Ramos (cell line): ENCODE measurements around the gene ADAP2.
"Not testable (repeated sequence)": the region's sequence is repeated elsewhere in the genome, so short reads cannot be mapped to it uniquely, and the experiment has no call there.

Source experiments
- in situ Hi-C: fragments of 300-500 bp; cut with MboI; formaldehyde crosslinking; loops from one replicate; pipeline ENCODE4 v1.14.3; 2022; ENCODE audit warnings: low sequenced_read_pairs; ENCODE audit not compliant: unreplicated experiment

ADAP2 gene

DNA sequence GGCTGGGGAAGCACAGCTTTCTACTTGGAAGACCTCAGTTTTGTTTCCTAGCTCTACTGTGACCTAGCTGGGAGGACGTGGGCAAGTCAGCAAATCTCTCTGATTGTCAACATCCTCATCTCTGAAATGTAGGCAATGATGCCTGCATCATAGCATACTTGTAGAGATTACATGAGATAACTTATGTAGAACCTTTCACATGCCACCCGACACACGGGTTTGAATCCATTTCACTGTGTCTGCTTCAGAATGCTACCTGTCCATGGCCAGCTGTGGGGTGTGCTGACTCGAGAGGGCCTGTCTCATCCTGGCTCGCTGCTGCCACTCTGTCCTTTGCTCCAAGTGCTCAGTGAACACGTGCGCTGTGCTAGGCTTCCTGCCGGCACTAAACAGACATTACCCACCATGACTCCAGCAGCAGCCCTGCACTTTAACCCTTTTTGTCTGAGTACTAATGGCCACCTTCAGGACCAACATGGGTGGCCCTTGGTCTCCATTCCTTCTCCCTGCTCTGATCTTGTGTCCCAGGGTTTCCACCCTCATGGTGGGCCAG lies 7.4 kb downstream of the ADAP2 start:
- in situ Hi-C loops, result no loop called here

DNA sequence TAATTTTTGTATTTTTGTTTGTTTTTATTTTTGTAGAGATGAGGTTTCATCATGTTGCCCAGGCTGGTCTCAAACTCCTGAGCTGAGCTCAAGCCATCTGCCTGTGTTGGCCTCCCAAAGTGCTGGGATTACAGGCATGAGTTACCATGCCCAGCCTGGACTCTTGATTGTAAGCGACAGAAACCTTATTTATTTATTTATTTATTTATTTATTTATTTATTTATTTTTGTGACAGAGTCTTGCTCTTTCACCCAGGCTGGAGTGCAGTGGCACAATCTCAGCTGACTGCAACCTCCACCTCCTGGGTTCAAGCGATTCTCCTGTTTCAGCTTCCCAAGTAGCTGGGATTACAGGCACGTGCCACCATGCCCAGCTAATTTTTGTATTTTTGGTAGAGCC lies 8.1 kb downstream of the ADAP2 start:
- in situ Hi-C loops, result not testable (repeated sequence)

DNA sequence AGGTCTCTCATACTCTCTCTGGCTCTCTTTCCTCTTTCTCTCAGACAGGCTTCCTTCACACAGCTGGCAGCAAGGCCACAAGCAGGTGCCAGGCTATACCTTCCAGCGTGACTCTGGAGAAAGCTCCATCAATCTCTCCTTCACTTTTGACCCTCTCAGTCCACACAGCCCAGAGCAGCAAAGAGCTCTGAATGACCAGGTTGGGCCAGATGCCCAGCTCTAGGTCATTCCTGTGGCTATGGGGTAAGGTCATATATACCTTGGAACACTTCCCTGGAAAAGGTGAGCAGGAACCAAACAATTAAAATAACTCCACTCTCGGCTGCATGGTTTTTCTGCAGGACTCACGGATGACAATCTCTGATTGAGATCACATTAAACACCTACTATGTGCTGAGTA lies 8.8 kb downstream of the ADAP2 start:
- in situ Hi-C loops, result no loop called here

DNA sequence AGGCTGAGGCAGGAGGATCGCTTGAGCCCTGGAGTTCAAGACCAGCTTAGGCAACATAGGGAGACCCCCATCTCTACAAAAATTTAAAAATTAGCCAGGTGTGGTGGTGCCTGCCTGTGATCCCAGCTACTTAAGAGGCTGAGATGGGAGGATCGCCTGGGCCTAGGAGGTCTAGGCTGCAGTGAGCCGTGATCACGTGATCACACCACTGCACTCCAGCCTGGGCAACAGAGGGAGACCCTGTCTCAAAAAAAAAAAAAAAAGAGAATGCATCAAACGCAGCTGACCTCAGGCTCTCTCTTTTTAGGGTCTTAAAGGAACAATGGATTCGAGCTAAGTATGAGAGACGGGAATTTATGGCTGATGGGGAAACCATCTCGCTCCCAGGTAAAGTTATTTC lies 9.8 kb downstream of the ADAP2 start:
- in situ Hi-C loops, result not testable (repeated sequence)

DNA sequence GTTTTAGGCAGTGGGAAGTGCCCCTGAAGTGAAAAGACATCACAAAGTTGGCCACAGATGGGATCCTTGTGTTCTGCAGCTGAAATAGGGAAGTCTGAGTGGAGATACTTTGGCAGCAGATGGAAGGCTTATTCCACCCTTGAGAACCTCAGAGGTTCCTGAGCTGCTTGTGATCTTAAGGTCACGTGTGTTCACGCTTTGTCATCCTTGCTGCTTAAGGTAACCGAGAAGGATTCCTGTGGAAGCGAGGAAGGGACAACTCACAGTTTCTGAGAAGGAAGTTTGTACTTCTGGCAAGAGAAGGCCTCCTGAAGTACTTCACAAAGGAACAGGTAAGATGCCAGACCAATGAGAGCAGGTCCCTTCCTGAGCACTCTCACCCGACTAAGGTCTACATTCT lies 12.2 kb downstream of the ADAP2 start:
- in situ Hi-C loops, result no loop called here

DNA sequence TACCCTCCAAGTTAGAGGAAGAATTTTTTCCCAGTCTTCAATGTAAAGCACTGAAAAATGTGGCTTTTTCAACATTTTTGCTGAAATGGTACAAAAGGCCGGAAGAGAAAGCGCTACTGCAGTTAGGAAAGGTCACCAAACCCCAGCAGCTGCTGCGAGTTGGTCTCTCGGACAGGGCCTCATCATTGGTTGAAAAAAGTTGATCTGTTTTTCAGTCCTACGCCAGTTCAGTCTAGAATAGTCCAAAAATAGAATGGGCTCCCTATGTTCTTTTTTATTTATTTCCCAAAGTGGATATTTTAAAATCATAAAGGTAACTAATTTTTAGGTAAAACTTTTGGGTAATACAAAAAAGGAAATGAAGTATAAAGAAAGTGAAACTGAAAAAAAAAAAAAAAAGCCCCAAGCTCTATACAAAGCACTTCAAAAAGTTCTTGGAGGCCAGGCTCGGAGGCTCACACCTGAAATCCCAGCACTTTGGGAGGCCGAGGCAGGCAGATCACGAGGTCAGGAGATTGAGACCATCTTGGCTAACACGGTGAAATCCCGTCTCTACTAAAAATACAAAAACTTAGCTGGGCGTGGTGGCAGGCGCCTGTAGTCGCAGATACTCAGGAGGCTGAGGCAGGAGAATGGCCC lies 17.4 kb downstream of the ADAP2 start:
- in situ Hi-C loops, result no loop called here

DNA sequence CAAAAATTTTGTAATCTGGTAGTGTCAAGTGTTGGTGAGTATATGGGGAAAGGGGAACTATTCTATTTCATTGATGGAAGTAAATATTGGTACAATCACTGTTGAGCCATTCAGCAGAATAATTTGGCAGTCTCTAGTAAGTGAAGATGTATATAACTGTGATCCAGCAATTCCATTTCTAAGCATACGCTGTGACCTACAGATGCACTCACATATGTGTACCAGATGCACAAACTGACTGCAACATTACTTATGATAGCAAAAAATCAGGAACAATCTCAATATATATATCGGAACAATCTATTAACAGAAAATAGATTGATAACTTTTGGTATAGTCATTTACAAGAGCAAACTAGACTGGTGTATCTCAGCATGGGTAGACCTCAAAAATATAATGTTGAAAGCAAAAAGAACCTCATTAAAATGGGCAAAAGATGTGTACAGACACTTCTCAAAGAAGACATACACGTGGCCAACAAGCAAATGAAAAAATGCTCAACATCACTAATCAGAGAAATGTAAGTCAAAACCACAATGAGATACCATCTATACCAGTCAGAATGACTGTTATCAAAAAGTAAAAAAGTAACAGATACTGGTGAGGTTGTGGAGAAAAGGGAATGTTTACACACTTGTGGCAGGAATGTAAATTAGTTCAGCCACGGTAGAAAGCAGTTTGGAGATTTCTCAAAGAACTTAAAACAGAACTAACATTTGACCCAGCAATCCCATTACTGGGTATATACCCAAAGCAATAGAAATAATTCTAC lies 20.7 kb downstream of the ADAP2 start:
- in situ Hi-C loops, result no loop called here

DNA sequence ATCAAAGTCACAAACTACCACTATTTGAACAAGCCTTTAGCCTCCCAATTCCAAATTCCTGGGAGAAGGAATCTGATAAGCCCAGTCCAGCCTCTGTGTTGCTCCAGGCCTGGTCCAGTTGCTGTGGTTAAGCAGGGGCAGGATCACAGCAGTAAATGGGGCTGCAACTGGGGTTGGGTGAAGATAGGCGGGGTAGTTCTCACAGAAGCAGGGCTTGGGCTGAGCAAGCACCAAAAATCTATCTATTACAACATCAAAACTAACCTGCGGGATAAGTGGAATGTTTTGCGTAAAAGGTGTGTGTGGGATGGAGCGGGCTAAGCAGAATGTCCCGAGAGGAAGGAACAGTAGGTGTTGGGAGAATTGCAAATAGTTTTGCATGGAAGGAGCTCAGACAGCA lies 26.1 kb downstream of the ADAP2 start:
- in situ Hi-C loops, result no loop called here

DNA sequence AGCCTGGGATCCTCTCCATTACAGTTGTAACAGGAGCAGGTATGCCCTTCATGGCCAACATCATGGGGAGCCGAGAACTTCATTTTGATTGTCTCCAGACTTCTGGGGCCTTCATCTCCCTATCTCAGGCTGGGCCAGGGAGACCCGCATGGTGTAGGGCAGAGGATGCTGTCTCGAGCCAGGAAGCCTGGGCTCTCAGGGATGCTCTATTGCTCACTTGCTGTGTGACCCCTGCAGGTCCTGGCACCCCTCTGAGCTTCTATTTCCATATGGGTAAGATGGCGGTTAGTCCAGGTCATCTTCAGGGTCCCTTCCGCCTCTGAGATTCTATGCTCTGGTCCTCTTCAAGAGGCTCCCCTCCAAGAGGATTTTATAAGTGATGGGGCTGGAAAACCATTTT lies 28.4 kb downstream of the ADAP2 start:
- in situ Hi-C loops, result no loop called here

DNA sequence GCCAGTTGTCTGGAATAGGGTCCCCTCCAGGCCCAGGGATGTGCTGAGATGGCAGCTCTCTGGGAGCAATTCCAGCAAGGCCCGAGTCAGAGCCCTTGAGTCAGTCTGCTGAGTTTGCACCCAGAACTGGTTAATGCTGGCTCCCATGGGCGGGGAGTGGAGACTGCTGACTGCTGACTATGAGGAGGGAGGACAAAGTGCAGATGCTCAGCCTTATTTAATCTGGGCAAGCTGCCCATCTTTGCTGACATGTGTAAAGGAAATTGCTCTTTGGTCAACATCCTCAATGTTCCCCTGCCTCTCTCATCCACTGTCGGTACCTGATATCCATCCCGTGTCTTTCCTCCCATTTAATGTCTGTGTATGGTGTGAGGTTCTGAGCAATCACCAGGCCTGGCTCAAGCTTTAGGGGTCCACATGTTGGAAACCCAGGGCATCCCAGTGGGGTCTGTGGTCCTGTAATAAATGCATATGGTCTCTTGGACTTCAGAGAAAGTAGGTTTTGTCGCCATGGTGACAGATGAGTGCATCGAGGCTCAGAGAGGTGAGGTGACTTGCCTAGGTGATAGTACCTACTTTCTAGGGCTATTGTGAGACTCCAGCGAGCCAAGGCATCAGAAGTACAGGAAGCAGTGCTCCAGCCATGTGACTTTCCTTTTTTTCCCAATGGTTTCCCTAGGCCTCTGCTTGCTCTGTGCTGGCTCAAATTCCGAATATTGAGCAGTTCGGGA lies 29.1 kb downstream of the ADAP2 start:
- in situ Hi-C loops, result no loop called here

DNA sequence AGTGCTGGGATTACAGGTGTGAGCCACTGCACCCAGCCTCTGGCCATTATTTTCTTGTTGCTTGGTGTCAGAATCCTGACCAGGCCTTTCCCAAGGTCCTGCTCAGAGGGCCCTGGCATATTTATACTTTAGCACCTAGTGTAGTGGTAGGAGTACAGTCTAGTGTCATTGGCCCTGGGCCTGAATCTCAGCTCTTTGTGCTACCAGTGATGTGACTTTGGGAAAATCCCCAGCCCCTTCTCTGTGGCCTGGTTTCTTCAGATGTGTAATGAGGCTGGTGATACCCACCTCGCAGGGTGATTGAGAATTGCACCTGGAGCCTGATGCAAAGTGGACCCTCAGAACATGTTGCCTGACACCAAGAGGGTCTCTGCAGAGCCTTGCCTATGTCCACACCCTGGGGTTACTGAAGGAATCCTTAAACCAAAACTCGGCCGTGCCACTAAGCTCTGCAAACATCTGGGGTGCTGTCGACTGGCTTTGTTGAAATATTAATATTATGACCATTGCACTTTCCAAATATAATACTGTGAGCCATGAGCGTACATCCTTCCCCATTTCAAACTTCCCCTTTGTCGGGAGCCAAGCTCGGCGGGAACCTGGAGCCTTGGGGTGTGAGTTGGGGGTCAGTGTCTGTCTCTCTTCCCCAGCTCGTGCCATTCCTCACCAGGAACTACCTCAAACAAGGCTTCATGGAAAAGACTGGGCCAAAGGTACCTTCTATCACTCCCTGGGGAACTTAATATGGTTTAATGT lies 31.1 kb downstream of the ADAP2 start:
- in situ Hi-C loops, result no loop called here

DNA sequence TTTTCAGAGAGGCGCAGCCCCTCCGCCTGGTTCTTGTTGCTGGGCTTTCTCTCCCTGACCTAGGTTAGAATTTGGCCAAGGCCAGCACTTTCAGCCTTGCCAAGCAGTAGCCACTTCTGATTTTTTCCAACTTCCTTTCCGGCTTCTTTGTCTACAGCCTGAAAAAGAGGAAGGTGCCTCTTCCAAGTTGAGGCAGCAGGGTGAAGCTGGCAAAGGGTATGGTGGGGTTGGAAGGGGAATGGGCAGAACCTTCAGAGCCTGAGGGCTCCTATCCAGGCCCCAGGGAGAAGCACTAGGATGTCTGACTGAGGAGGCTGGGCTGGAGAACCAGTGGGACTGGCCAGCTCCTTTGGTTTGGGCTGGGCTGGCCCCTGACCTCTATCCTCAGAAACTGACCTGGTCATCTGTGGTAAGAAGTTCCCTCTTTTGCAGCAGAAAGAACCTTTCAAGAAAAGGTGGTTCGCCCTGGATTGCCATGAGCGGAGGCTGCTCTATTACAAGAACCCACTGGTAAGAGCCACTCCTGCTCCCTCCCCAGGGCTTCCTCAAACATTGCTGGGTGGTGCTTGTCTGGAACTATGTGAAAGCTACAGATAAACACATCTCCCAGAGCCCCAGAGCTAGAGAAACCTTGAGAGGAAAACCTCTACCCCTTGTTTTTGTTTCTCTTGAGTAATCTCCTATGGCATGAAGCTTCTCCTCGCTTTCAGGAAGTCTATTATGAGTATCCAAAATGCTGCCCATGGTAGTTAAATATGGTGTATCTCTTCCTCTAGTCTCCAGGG lies 32.5 kb downstream of the ADAP2 start:
- in situ Hi-C loops, result no loop called here

DNA sequence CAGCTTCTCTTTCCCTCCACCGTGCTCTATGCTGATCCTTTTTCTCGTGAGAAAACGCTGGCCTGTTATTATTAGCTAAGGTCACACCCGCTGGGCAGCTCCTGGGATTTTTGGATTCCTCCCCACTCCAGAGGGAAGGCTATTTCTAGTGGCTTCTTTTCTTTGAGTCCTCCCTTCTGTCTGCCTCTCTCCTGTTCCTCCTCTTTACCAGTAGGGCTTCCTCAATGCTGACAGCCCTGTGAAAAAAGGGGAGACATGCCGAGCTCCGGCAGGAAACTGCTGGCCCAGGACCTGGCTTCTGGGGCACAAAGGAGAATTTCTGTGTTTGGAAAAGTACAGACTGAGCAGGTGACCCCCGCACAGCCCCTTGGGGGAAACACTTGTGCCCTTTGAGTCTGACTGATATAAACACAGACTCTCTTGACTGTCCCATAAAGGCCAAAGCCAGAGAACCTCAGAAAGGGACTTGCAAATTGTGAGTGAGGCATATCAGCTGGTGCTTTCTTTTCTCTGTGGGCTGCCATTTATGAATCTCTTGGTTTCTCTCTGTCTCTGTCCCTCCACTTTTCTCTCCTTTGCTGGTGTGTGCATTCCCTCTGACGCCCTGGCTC lies 35.1 kb downstream of the ADAP2 start:
- in situ Hi-C loops, result no loop called here

DNA sequence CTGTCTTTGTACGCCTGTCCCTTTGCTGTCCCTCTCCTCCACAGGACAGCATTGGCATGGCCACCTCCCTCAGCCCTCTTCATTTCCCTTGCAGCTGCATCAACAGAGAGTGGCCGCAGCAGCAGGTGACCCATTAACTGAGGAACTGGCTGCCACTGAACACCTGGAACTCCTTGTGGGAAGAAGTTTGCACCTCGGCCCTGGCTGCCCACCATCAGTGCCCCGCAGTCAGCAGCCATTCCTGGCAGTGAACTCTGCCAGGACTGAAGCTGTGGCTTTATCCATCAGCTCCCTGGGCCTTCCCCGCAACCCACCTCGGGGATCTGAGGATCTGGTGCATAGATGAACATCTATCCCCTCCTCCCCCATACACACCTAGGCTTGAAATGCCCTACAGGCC lies 36.0 kb downstream of the ADAP2 start:
- in situ Hi-C loops, result no loop called here

DNA sequence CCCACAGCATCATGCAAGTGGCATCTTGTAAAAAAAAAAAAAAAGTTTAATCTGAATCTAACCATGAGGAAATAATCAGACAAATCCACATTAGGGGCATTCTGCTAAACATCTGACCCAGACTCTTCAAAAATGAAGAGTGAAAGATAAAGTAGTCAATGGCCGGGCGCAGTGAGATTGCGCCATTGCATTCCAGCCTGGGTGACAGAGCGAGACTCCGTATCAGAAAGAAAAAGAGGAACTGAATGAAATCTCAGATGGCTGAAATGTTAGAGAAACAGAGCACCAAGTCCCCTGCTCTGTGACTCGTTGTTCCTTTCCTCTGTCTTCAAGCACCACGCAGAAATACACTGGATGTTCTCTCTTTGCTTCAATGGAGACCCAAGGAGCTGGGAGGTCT lies 36.4 kb downstream of the ADAP2 start:
- in situ Hi-C loops, result no loop called here

DNA sequence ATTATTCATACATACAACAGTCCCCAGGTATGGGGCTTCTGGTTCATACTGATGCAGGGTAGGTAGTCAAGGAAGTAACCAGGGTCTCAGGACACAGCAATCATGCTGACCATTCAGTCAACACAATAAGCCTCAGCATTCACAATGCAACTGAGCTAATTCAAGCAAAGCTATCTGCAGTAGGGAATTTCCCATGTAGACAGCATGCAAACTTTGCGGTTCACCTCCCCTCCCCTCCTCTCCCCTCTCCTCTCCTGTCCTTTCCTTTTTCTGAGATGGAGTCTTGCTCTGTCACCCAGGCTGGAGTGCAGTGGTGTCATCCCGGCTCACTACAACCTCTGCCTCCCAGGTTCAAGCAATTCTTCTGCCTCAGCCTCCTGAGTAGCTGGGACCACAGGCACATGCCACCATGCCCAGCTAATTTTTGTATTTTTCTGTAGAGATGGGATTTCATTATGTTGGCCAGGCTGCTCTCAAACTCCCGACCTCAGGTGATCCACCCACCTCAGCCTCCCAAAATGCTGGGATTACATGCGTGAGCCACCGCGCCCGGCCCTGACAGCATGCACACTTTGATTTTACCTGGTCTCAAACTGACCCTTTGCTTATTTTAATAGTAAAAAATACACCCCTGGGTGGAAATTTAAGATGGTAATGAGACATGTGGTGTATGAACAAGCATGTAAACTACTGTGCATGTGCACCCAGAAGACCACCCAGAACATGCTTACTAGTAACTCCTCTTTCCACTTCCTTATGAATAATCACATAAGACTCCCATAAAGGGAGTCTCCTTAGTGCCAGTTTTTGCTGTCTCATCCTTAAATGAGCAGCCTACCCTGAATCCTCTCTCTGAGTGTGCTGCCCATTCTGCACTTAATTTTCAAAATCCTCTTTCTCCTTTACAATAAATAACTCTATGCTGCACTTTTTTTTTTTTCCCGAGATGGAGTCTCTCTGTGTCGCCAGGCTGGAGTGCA lies 39.8 kb downstream of the ADAP2 start:
- in situ Hi-C loops, result no loop called here

DNA sequence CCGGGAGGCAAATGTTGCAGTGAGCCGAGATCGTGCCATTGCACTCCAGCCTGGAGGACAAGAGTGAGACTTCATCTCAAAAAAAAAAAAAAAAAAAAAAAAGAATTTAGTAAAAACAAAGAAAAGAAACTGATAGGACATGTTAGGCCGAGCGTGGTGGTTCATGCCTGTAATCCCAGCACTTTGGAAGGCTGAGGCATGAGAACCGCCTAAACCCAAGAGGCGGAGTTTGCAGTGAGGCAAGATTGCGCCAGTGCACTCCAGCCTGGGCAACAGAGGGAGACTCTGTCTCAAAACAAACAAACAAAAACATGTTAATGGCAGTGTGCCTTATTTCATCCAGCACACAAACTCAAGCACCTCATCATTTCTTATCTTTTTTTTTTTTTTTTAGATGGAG lies 42.6 kb downstream of the ADAP2 start:
- in situ Hi-C loops, result not testable (repeated sequence)

DNA sequence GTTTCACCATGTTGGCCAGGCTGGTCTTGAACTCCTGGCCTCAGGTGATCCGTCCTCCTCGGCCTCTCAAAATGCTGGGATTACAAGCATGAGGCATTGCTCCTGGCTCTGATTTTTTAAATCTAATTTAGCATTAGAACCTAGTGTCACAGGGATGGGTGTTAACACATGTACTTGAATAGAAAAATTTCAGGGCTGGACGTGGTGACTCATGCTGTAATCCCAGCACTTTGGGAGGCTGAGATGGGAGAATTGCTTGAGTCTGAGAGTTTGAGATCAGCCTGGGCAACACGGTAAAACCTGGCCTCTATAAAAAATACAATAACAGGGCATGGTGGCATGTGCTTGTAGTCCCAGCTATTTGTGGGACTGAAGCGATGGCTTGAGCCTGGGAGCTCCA lies 43.1 kb downstream of the ADAP2 start:
- in situ Hi-C loops, result no loop called here
